ENCODE data around the gene CNIH3.

Gene CNIH3

DNA sequence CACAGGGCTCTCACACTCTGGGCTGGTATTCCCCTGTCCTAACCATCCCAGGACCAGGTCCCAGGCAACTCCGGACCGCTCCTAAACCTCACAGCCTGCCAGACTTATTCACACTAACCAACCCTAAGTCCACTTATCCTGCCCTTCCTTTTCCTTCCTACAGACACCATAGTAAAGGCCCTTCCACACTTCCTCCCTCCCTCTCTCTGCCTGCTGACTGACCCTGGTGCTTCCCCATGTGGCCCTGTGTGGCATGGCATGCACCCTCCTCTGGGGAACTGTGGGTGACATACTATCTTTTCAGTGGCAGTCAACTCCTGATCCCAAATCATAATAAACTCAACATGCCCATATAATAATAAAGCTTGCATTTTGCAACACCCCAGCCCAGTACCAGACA, 158.3 kb downstream of the CNIH3 start:
- in situ Hi-C loops (cut with HindIII; ENCODE audit: low pct_ligation_motif_present, low pct_unique_long_range_greater_than_20kb, low sequenced_read_pairs): no loop called here

DNA sequence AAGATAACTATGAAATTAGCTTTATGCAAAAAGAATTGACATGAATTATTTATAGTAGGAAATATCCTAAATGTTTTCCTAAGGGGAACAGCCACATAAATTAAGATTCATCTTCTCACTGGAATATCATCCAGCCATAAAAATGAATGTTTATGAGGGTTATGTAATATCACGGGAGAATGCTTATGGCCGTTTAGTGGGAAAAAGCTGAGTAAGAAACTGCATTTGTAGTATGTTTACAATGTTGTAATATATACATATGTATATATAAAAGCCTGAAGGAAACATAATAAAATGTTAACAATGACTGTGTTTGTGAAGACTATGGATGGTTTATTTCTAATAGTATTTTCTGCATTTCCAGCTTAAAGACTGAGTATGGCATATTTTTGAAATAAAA, 161.1 kb downstream of the CNIH3 start:
- in situ Hi-C loops (cut with HindIII; ENCODE audit: low pct_ligation_motif_present, low pct_unique_long_range_greater_than_20kb, low sequenced_read_pairs): no loop called here
- DNase-seq: no peak

More for the DNA sequence above, 158.3 kb downstream of the CNIH3 start:
- no peak for DNase-seq

DNA sequence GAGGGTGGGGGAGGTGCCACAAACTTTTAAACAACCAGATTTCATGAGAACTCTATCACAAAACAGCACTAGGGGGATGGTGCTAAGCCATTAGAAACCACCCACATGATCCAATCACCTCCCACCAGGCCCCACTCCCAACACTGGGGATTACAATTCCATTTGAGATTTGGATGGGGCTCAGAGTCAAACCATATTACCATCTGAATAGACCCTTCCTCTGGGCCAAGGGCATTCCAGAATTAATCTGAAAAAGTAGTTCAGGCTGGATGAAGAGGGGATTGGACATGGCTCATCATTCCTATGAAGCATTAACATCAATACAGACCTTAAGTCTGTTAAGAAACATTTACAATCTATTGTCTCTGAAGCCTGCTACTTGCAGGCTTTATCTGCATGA, 163.4 kb downstream of the CNIH3 start:
- DNase-seq: no peak
- in situ Hi-C loops (cut with HindIII; ENCODE audit: low pct_ligation_motif_present, low pct_unique_long_range_greater_than_20kb, low sequenced_read_pairs): no loop called here

DNA sequence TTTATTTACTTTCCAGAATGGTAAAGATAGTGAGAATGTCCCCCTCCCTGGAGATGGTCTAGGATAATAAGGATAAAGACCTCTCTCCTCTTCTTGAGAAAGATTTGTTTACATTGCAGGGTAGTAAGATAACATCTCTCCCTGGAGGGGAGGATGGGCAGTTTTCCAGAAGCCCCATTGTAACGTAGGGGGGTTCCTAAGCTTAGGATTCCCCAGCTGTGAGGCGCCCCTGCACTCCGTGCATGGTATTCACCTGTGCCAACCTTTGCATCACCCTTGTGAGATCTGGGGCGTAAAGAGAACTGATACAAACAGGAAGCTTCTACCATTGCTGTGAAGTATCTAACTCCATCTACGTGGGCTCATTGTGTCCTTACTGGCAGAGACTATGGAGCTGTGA, 164.6 kb downstream of the CNIH3 start:
- in situ Hi-C loops (cut with HindIII; ENCODE audit: low pct_ligation_motif_present, low pct_unique_long_range_greater_than_20kb, low sequenced_read_pairs): no loop called here
- DNase-seq: no peak

DNA sequence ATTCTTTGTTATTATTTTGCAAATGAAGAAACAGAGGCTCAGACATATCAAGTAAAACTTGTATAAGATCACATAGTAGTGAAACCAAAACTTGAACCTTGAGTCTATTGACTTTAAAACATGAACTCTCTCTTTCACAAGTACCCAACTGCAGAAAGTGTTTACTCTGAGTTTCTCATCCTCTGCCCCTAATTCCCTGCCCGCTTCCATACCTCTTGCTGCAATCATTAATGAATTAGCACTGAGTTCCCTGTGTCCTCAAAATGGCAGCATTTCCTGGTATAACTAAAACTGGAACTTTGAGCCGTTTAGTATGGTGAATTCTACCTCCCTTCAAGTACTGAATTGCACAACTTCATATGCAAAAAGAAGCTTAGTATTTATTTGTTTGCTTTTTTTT, 165.7 kb downstream of the CNIH3 start:
- in situ Hi-C loops (cut with HindIII; ENCODE audit: low pct_ligation_motif_present, low pct_unique_long_range_greater_than_20kb, low sequenced_read_pairs): no loop called here
- no peak for DNase-seq

DNA sequence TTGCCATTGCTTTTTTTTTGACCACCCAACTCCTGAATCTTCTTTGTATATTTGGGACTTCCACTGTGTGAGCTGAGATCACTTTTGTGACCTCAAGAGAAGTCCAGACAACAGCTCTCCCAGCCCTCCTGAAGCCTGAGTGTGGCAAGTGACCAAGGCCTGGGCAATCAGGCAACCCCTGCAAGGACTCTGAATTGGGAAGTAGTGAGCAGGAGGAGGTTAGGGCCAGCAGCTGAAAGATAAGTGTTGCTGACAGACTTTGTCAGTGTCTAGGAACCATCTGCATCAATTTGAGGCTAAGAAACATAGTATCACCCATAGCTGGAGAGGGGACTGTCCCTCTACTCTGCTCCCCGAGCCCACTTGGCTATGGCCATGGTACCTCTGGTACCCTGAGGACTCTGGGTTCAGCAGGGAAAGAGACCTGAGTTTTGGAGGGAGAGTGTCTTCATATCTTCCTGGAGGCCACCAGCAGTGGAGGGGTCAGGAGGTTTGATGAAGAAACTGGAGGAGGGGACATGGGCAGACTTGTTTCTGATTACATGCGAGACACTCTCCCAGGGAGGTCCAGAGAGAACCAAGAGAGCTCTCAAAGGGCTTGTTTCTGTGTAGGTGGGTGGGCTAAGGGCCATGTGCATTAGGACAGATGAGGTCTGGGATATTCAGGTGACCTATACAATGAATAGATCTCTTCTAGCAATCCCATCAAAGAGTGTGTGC, 166.3 kb downstream of the CNIH3 start:
- in situ Hi-C loops (cut with HindIII; ENCODE audit: low pct_ligation_motif_present, low pct_unique_long_range_greater_than_20kb, low sequenced_read_pairs): no loop called here

DNA sequence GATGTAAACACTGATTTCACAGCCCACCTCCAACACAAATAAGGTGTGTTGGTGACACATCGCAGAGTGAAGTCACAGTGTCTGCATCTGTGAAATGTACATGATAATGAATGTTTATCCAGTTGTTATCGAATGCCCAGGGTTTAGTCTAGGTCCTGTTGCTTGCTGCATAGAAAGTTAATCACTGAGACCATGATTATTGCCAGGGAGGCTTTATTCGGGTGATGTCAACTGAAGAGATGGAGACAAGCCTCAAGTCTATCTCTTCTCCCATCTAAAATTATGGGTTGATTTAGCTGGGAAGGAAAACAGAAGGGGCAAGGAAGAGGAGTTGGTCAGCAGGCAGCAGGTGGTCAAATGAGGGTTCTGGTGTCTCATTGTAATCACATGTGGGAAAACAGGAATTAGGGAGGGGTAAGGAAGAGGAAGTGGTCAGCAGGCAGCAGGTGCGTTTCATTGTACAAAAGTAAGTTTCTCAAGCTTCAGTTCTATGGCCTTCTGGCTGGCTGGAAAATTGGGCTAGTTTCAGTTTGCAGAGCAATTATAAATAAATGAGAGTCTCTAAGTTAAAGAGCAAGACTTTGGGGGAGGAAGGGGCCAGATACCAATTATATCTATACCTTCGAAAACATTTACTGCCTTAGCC, 167.0 kb downstream of the CNIH3 start:
- no peak for DNase-seq
- in situ Hi-C loops (cut with HindIII; ENCODE audit: low pct_ligation_motif_present, low pct_unique_long_range_greater_than_20kb, low sequenced_read_pairs): no loop called here

More for the DNA sequence above, 166.3 kb downstream of the CNIH3 start:
- DNase-seq: no peak

DNA sequence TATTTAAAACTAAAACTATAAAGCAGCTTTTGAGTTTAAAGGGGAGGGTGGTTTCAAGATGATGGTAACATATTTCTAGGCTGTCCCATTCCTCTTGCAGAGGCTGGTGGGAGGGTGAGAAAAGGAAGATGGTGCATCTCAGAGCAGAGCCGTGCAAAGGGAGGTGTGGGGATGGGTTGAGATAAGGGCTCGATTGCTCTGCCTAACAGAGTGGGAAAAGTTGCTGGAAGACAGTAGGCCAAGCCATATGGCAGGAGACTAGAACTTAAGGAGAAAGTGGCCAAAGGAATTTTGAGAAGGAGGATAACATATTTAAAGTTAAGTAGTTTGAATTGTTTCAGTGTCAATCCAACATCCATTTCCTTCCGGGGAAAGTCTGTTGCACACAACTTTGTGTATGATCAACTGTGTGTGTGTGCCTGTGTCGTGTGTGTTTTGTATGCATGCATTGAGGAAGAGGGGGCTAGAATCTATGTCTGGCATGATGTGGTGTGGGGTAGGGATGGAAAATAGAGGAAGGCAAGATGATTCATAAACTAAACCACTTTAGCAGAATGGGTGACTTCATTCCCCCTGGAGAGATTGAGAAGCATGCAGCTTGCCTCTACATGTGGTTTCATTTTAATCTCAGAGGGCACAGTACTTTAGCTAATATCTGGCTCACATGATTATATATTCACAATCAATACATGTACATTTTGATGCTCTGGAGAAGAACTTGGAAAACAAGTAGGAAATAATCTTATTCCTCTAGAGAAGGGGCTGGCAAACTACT, 168.3 kb downstream of the CNIH3 start:
- in situ Hi-C loops (cut with HindIII; ENCODE audit: low pct_ligation_motif_present, low pct_unique_long_range_greater_than_20kb, low sequenced_read_pairs): no loop called here
- DNase-seq: no peak

DNA sequence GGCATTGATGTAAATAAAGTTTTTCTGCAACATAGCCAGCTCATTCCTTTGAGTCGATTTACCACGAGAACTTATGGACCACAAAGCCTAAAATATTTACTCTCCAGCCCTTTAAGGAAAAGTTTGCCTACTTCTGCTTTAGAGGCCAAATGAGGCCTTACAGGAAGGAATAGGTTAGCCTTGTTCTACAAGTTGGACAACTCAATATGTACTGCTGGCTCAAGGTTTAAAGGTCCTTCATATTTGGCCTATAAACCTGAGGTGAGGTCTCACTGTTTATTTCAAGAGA, 168.9 kb downstream of the CNIH3 start:
- in situ Hi-C loops (cut with HindIII; ENCODE audit: low pct_ligation_motif_present, low pct_unique_long_range_greater_than_20kb, low sequenced_read_pairs): no loop called here
- DNase-seq: no peak

DNA sequence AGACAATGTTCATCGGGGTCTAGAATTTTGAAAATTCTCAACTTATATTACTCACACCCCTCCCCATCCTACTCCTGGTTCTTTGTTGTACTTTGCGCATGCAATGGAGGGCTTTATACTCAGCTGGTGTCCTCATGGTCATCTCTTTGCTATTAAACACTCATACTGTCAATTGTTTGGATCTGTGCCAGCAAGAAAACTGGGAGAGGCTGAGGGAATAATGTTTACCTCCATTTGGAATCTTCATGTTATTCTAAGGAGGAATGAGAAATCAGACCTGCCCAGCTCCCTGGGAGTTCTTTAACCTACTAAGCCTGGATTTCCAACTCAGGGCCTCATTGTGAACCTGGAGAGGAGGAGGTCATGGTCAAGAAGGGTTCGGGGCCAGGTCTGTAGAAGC, 169.5 kb downstream of the CNIH3 start:
- DNase-seq: no peak
- in situ Hi-C loops (cut with HindIII; ENCODE audit: low pct_ligation_motif_present, low pct_unique_long_range_greater_than_20kb, low sequenced_read_pairs): no loop called here

DNA sequence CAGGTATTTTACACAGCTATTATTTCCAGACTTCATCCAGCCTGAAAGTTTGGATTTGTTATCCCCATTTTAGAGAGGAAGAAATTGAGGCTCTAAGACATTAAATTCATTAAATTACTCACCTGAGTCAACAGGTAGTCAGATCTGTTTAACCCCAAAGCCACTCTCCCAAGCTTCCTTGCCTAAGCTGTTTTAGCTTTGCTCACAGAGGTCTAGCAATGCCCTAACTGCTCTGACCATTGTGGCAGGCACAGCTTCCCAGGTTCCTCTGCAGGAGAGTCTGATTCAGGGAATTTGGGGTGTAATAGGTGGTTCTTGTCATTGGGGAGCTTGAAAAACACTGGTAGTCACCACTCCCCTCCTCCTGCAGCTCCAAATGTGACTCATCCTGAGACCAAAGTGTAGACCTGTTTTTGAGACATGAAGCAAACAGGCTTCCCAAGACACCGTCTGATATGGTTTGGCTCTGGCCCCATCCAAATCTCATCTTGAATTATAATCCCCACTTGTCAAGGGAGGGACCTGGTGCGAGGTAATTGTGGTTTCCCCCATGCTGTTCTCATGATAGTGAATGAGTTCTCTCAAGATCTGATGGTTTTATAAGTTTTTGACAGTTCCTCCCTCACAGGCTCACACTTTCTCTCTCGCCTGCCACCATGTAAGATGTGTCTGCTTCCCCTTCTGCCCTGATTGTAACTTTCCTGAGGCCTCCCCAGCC, 170.6 kb downstream of the CNIH3 start:
- in situ Hi-C loops (cut with HindIII; ENCODE audit: low pct_ligation_motif_present, low pct_unique_long_range_greater_than_20kb, low sequenced_read_pairs): no loop called here
- DNase-seq: no peak

DNA sequence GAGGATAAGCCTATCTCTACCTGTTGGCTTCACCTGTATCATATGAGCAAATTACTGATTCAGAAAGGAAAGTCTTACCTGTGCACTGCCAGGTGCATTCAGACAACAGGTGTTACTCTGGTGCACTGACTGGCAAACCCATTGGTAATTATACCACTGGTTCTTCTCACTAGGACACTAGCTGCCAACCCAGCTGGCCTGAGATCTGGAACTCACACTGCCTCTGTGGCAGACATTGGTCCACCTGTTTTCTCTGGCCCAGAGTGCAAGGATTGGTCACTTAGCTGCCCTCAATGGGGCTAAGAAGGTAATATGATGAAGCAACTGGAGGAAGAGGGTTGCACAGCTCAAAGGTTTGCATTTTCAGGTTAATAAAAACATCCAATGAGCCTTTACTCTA, 173.2 kb downstream of the CNIH3 start:
- DNase-seq: no peak
- in situ Hi-C loops (cut with HindIII; ENCODE audit: low pct_ligation_motif_present, low pct_unique_long_range_greater_than_20kb, low sequenced_read_pairs): no loop called here

Data from ACHN (cell line).